Panc1 (cell line): ENCODE measurements around the gene PLGRKT. TPM values are rescaled to one million over a fixed set of nuclear protein-coding genes. Genes with fewer than 3 reads are reported as not detected.

Experiments
- ATAC-seq: fragments of 200-7000 bp; cut with Tn5 transposase; 2 replicates; pipeline ENCODE4 v1.9.1; 2020; ENCODE audit warnings: mild to moderate bottlenecking, moderate library complexity
- BruUV-seq: library from RNA; stranded (reverse); fragments of 400-500 nt; replicated peaks from 2 replicates; lab custom pipeline; 2021; lab: Mats Ljungman, UMichigan
- CTCF ChIA-PET: fragments of 300-600 bp; sonication (Branson Sonifier 250); formaldehyde crosslinking; loops from one replicate; lab custom pipeline; 2022; ENCODE audit warnings: antibody characterized with exemption; lab: Charles Lee
- POLR2A ChIA-PET: fragments of 300-600 bp; sonication (Branson Sonifier 250); formaldehyde crosslinking; loops from one replicate; lab custom pipeline; 2022; ENCODE audit warnings: antibody characterized with exemption; lab: Charles Lee
- DNase-seq: peaks from one replicate; pipeline ENCODE4 v3.0.0-alpha.2; 2010; ENCODE audit warnings: low read depth, low spot score
- H3K27ac ChIP-seq: 2 replicates; pipeline ENCODE4 v1.5.1; 2011; ENCODE audit warnings: mild to moderate bottlenecking, low read length, inconsistent platforms
- H3K27me3 ChIP-seq: fragments of 200-500 bp; sonication (Bioruptor generic); 2 replicates; pipeline ENCODE4 v1.6.0; 2014; ENCODE audit warnings: low read length, inconsistent platforms; ENCODE audit not compliant: control insufficient read depth, insufficient read depth
- H3K36me3 ChIP-seq: fragments of 200-500 bp; sonication (Bioruptor generic); 2 replicates; pipeline ENCODE4 v1.5.1; 2014; ENCODE audit warnings: inconsistent platforms, mild to moderate bottlenecking, low read length, moderate library complexity; ENCODE audit not compliant: control insufficient read depth, insufficient read depth
- H3K4me1 ChIP-seq: 2 replicates; pipeline ENCODE4 v1.5.1; 2011; ENCODE audit warnings: inconsistent platforms, mild to moderate bottlenecking, low read length, moderate library complexity; ENCODE audit not compliant: control insufficient read depth, insufficient read depth
- H3K4me3 ChIP-seq, 2 experiments: 2 replicates each; pipeline ENCODE4 v1.5.1; 2011 to 2012; ENCODE audit warnings: low read depth in 2 of 2, low read length in 2 of 2, mild to moderate bottlenecking in 2 of 2, inconsistent platforms in 1 of 2, moderate library complexity in 1 of 2
- H3K9me3 ChIP-seq: fragments of 200-500 bp; sonication (Bioruptor generic); 2 replicates; pipeline ENCODE4 v1.5.1; 2014; ENCODE audit warnings: low read depth, mild to moderate bottlenecking, inconsistent platforms, low read length, moderate library complexity; ENCODE audit not compliant: control insufficient read depth, insufficient read depth
- CTCF ChIP-seq: fragments of 450-650 bp; IDR thresholded peaks from 2 replicates; pipeline ENCODE4 v1.5.1; 2017; ENCODE audit warnings: mild to moderate bottlenecking
- REST ChIP-seq, 2 experiments: IDR thresholded peaks; 2 replicates each; pipeline ENCODE4 v1.6.1; 2011 to 2012; ENCODE audit warnings: low read depth in 2 of 2, control low read depth in 1 of 2, low read length in 1 of 2, mild to moderate bottlenecking in 1 of 2, moderate library complexity in 1 of 2; ENCODE audit not compliant: insufficient read depth in 1 of 2
- SIN3A ChIP-seq: IDR thresholded peaks from 2 replicates; pipeline ENCODE4 v1.6.1; 2012; ENCODE audit warnings: low read depth, mild to moderate bottlenecking, low read length, moderate library complexity, borderline replicate concordance; ENCODE audit not compliant: insufficient read depth
- in situ Hi-C: cut with HindIII; loops from 2 replicates; pipeline ENCODE4 v1.10.0; 2016; ENCODE audit warnings: low sequenced_read_pairs, low pct_unique_long_range_greater_than_20kb
- intact Hi-C: fragments of 100-400 bp; cut with micrococcal nuclease; formaldehyde crosslinking; loops from one replicate; pipeline ENCODE4 v1.10.0; 2022; ENCODE audit not compliant: unreplicated experiment
- total RNA-seq: library from RNA; stranded (reverse); gene quantifications from one replicate; pipeline ENCODE4 v1.2.1, GENCODE V29; 2021; ENCODE audit not compliant: unreplicated experiment

The PLGRKT gene
- total RNA-seq, 1 experiment from 2014 or later: 9.3 TPM

GRCh38 chr9:5452286-5452609 lies 14.5 kb upstream of the PLGRKT start:
- H3K4me3 ChIP-seq: no peak overlapping the region
- CTCF ChIA-PET: no interaction called here

GRCh38 chr9:5450359-5451091 lies 12.8 kb upstream of the PLGRKT start, which contains the start of gene CD274:
TSS of gene CD274 (plus strand) at chr9:5450542. CDS start at chr9:5456114, 5,572 bp downstream.
- DNase-seq (no peak), ATAC-seq (peak; percentile 98)
- Histone ChIP-seq H3K27ac (peak within 1 kb of the TSS; percentile 57; the same call in 1 of the 2 replicates), H3K27me3 (no peaks in the 10 kb centered on the region), H3K9me3 (no peaks in the 10 kb centered on the region), H3K4me1 (no peaks in the 10 kb centered on the region), H3K36me3 (no peaks in the 10 kb centered on the region), H3K4me3 (peak within 1 kb of the TSS; percentile 41 to 57)
- ChIA-PET POLR2A (interaction anchor here (0.6 kb wide), 1 partner anchor 123 kb away, joined by 7 read pairs; no protein-coding TSS in a partner anchor), CTCF (interaction anchor here (0.5 kb wide), 1 partner anchor 32 kb away, joined by 6 read pairs; no protein-coding TSS in a partner anchor)
- no TSS peak for BruUV-seq
- in situ Hi-C loops: no loop called here
- TF ChIP-seq SIN3A (no peak), CTCF (peak; percentile 61)
- intact Hi-C loops: no loop called here

More at GRCh38 chr9:5452286-5452609, 14.5 kb upstream of the PLGRKT start:
- no peaks in the 10 kb centered on the region for H3K4me1 ChIP-seq
- no TSS peak for BruUV-seq
- DNase-seq (no peak), ATAC-seq (no peak)
- no peaks in the 10 kb centered on the region for H3K27me3 ChIP-seq
- H3K27ac ChIP-seq: no peak overlapping the region
- TF ChIP-seq SIN3A (no peak), REST (IDR thresholded peaks at IDR 0.05; ENCODE audit: insufficient read depth in 1 of 2, low read depth in 2 of 2, low read length in 1 of 2) (no peak)
- in situ Hi-C loops (no loop called here), intact Hi-C loops (no loop called here)
- H3K9me3 ChIP-seq: no peaks in the 10 kb centered on the region
- no peaks in the 10 kb centered on the region for H3K36me3 ChIP-seq
- POLR2A ChIA-PET: interaction anchor here (0.7 kb wide), 1 partner anchor 728 kb away, joined by 8 read pairs; no protein-coding TSS in a partner anchor
